GM19099 (cell line): Measurements from ENCODE around the gene COX10.

ENCODE experiments used
- POLR2A ChIP-seq: IDR thresholded peaks from 3 replicates; pipeline ENCODE4 v1.6.1; 2011; ENCODE audit warnings: low read depth; ENCODE audit not compliant: insufficient read length; ENCODE audit errors: extremely low read depth

Gene COX10

GRCh38 chr17:14069251-14070021 is at the start of gene COX10:
Gene COX10, plus strand, starts transcription at chr17:14069504. Its CDS starts 102 bp downstream, at chr17:14069606.
- peak; percentile 94 for TF ChIP-seq POLR2A

- TF ChIP-seq POLR2A: no peak
Observed at GRCh38 chr17:14032234-14032633, 37.1 kb upstream of the COX10 start.

- TF ChIP-seq POLR2A: no peak
Observed at GRCh38 chr17:14033166-14033565, 36.1 kb upstream of the COX10 start.

- no peak for TF ChIP-seq POLR2A
Observed at GRCh38 chr17:14037453-14037852, 31.9 kb upstream of the COX10 start.

GRCh38 chr17:14038206-14038605 is 31.1 kb upstream of the COX10 start:
- no peak for TF ChIP-seq POLR2A

GRCh38 chr17:14042411-14042810 is 26.9 kb upstream of the COX10 start:
- TF ChIP-seq POLR2A: no peak

GRCh38 chr17:14044702-14045101 is 24.6 kb upstream of the COX10 start:
- TF ChIP-seq POLR2A: no peak

GRCh38 chr17:14046978-14047377 is 22.3 kb upstream of the COX10 start:
- no peak for TF ChIP-seq POLR2A

- TF ChIP-seq POLR2A: no peak
Observed at GRCh38 chr17:14047591-14047990, 21.7 kb upstream of the COX10 start.

GRCh38 chr17:14048169-14048568 is 21.1 kb upstream of the COX10 start:
- no peak for TF ChIP-seq POLR2A

- TF ChIP-seq POLR2A: no peak
Observed at GRCh38 chr17:14050616-14051015, 18.7 kb upstream of the COX10 start.

- no peak for TF ChIP-seq POLR2A
Observed at GRCh38 chr17:14051692-14052091, 17.6 kb upstream of the COX10 start.

GRCh38 chr17:14052886-14053615 is 16.3 kb upstream of the COX10 start:
- no peak for TF ChIP-seq POLR2A

GRCh38 chr17:14057591-14057990 is 11.7 kb upstream of the COX10 start:
- TF ChIP-seq POLR2A: no peak

- TF ChIP-seq POLR2A: no peak
Observed at GRCh38 chr17:14058051-14058450, 11.3 kb upstream of the COX10 start.

GRCh38 chr17:14060706-14061105 is 8.6 kb upstream of the COX10 start:
- TF ChIP-seq POLR2A: no peak
